Mesendoderm (in vitro differentiated cells): ENCODE data around the gene SPEM3.

Source experiments
- DNase-seq: peaks from one replicate; pipeline ENCODE4 v3.0.0; 2013
- H2AK5ac ChIP-seq: 2 replicates; pipeline ENCODE4 v1.6.1; 2013; ENCODE audit warnings: low read length, inconsistent platforms
- H2BK120ac ChIP-seq: 2 replicates; pipeline ENCODE4 v1.6.1; 2013; ENCODE audit warnings: low read depth, mild to moderate bottlenecking, low read length, moderate library complexity, mixed read lengths
- H2BK15ac ChIP-seq: replicated peaks from 2 replicates; pipeline ENCODE4 v1.6.1; 2013; ENCODE audit warnings: low read depth, mild to moderate bottlenecking, moderate library complexity
- H2BK5ac ChIP-seq: 2 replicates; pipeline ENCODE4 v1.6.1; 2013; ENCODE audit warnings: low read length, inconsistent platforms
- H3K18ac ChIP-seq: 2 replicates; pipeline ENCODE4 v1.6.1; 2013; ENCODE audit warnings: mild to moderate bottlenecking, low read length, mixed read lengths
- H3K23ac ChIP-seq: one replicate; pipeline ENCODE4 v1.6.1; 2013; ENCODE audit warnings: low read length
- H3K27ac ChIP-seq: 2 replicates; pipeline ENCODE4 v1.5.1; 2013; ENCODE audit warnings: low read depth, mild to moderate bottlenecking, inconsistent platforms, low read length, moderate library complexity
- H3K27me3 ChIP-seq: 2 replicates; pipeline ENCODE4 v1.6.1; 2013; ENCODE audit warnings: low read length, control low read depth, mild to moderate bottlenecking, inconsistent platforms; ENCODE audit not compliant: insufficient read depth, poor library complexity
- H3K36me3 ChIP-seq: 2 replicates; pipeline ENCODE4 v1.6.1; 2013; ENCODE audit warnings: low read length, inconsistent platforms; ENCODE audit not compliant: control insufficient read depth, insufficient read depth
- H3K4ac ChIP-seq: one replicate; pipeline ENCODE4 v1.6.1; 2013; ENCODE audit warnings: low read depth, mild to moderate bottlenecking, low read length, moderate library complexity
- H3K4me1 ChIP-seq: 2 replicates; pipeline ENCODE4 v1.6.1; 2013; ENCODE audit warnings: low read depth, low read length, inconsistent platforms; ENCODE audit not compliant: control insufficient read depth
- H3K4me2 ChIP-seq: 2 replicates; pipeline ENCODE4 v1.6.1; 2013; ENCODE audit warnings: low read length
- H3K4me3 ChIP-seq: 2 replicates; pipeline ENCODE4 v1.5.1; 2013; ENCODE audit warnings: mild to moderate bottlenecking, low read length
- H3K56ac ChIP-seq: one replicate; pipeline ENCODE4 v1.6.1; 2013; ENCODE audit warnings: low read length
- H3K79me1 ChIP-seq: 2 replicates; pipeline ENCODE4 v1.6.1; 2013; ENCODE audit warnings: low read length, inconsistent platforms
- H3K79me2 ChIP-seq: 2 replicates; pipeline ENCODE4 v1.6.1; 2013; ENCODE audit warnings: mild to moderate bottlenecking, low read length; ENCODE audit not compliant: control insufficient read depth, insufficient read depth
- H3K9ac ChIP-seq: 2 replicates; pipeline ENCODE4 v1.6.1; 2013; ENCODE audit warnings: low read length, inconsistent platforms
- H4K5ac ChIP-seq: one replicate; pipeline ENCODE4 v1.6.1; 2013; ENCODE audit warnings: low read length
- H4K8ac ChIP-seq: one replicate; pipeline ENCODE4 v1.6.1; 2013; ENCODE audit warnings: low read depth, mild to moderate bottlenecking, control low read depth, low read length, moderate library complexity
- WGBS: extraction: QIAGEN DNeasy Blood & Tissue Kit; methylation state at CpG from one replicate; pipeline ENCODE4 v1.1.7; 2013; ENCODE audit warnings: low lambda C conversion rate, missing lambda C conversion rate; ENCODE audit not compliant: insufficient coverage; ENCODE audit errors: extremely low coverage; 5-methylcytosine and 5-hydroxymethylcytosine counted together

The SPEM3 gene

DNA sequence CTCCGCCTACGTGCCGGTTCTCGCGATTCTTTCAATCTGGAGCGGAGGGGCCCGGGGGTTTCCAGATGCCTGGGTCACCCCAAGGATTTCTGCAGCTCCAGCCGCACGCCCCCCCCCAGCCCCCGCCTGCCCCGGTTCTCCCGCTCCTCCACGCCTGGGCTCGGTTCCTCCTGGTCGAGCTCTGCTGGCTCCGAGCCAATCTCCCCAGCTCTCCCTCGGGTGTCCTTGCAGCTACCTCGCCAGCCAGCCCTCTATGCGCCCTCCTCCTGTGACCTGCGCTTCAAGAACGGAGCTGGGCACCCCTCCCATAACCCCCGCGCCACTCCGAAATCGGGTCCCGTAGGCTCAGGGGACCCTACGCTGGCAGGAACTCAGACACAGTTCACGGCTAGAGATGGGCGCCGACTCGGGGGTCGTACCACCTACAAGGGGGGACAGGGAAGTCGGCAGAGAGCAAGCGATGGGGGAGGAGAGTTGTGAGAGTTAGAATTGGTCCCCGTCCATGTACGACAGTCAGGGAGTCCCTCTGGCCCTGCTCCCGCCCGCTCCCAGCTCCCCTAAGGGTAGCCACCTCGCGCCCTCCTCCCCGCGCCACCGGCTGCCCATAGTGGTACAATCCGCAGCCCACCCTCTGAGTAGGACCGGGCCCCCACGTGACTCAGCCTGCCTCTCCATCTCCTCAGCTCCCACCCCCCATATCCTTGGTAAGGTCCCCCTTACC, 11.6 kb downstream of the SPEM3 start:
- Histone ChIP-seq H4K8ac (peak overlapping the region; percentile 68), H3K27ac (no peak overlapping the region), H3K23ac (no peak overlapping the region), H3K4ac (no peak overlapping the region), H3K56ac (peak overlapping the region; percentile 98), H3K27me3 (peaks cover 9% of the 10 kb centered on the region), H3K4me3 (peak overlapping the region; percentile 87), H3K4me2 (peak overlapping the region; percentile 88), H3K79me1 (no peaks in the 10 kb centered on the region), H2AK5ac (no peak overlapping the region), H3K18ac (peak overlapping the region; percentile 82), H2BK15ac (no peak overlapping the region), H2BK120ac (no peak overlapping the region), H3K79me2 (no peaks in the 10 kb centered on the region), H3K36me3 (no peaks in the 10 kb centered on the region), H3K4me1 (peaks cover 5% of the 10 kb centered on the region), H3K9ac (peak overlapping the region; percentile 96), H2BK5ac (peak overlapping the region; percentile 60), H4K5ac (no peak overlapping the region)
- WGBS, result no CpG with 5 or more reads among the region's 46 CpGs
- peak; percentile 60 for DNase-seq

- H3K79me1 ChIP-seq, result no peaks in the 10 kb centered on the region
- no peaks in the 10 kb centered on the region for H3K79me2 ChIP-seq
- no peaks in the 10 kb centered on the region for H3K36me3 ChIP-seq
- WGBS, result no CpG with 5 or more reads among the region's 12 CpGs
- H4K8ac ChIP-seq, result no peak overlapping the region
- no peak overlapping the region for H2BK120ac ChIP-seq
- no peak overlapping the region for H2AK5ac ChIP-seq
- H3K9ac ChIP-seq, result peak overlapping the region; percentile 96
- H3K4me1 ChIP-seq, result peaks cover 5% of the 10 kb centered on the region
- H3K4ac ChIP-seq, result no peak overlapping the region
- H3K4me3 ChIP-seq, result no peak overlapping the region
- H2BK5ac ChIP-seq, result no peak overlapping the region
- peaks cover 9% of the 10 kb centered on the region for H3K27me3 ChIP-seq
- no peak overlapping the region for H4K5ac ChIP-seq
- H3K23ac ChIP-seq, result no peak overlapping the region
- H3K4me2 ChIP-seq, result peak overlapping the region; percentile 88
- no peak overlapping the region for H3K27ac ChIP-seq
- peak; percentile 71 for DNase-seq
- no peak overlapping the region for H3K18ac ChIP-seq
- no peak overlapping the region for H2BK15ac ChIP-seq
- peak overlapping the region; percentile 98 for H3K56ac ChIP-seq
These were observed 12.2 kb downstream of the SPEM3 start for GRCh38 chr17:7440834-7441195.

DNA sequence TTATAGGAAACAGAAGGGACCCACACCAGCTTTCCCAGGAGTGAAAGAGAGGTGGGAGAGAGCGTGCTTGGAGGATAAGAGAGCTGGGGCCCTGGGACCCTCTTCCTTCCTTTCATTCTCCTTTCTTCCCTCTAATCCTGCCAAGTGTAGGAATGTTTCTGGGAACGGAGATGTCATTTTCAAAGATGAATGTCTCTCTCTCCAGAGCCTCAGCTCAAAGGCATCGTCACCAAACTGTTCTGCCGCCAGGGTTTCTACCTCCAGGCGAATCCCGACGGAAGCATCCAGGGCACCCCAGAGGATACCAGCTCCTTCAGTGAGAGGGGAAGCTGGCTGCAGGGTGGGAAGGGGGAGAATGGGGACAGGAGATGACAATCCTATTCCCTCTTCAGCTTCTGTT, 12.6 kb downstream of the SPEM3 start:
- H3K4me1 ChIP-seq, result peaks cover 5% of the 10 kb centered on the region
- no peak overlapping the region for H3K23ac ChIP-seq
- H4K5ac ChIP-seq, result no peak overlapping the region
- H2AK5ac ChIP-seq, result no peak overlapping the region
- H2BK5ac ChIP-seq, result no peak overlapping the region
- H3K18ac ChIP-seq, result no peak overlapping the region
- H4K8ac ChIP-seq, result no peak overlapping the region
- no peak for DNase-seq
- no peaks in the 10 kb centered on the region for H3K36me3 ChIP-seq
- H3K9ac ChIP-seq, result peak overlapping the region; percentile 8
- H2BK120ac ChIP-seq, result no peak overlapping the region
- H3K4me2 ChIP-seq, result no peak overlapping the region
- peaks cover 9% of the 10 kb centered on the region for H3K27me3 ChIP-seq
- H3K79me2 ChIP-seq, result no peaks in the 10 kb centered on the region
- no CpG with 5 or more reads among the region's 7 CpGs for WGBS
- H3K4me3 ChIP-seq, result no peak overlapping the region
- H3K27ac ChIP-seq, result no peak overlapping the region
- H3K56ac ChIP-seq, result peak overlapping the region; percentile 9
- H2BK15ac ChIP-seq, result no peak overlapping the region
- no peaks in the 10 kb centered on the region for H3K79me1 ChIP-seq
- H3K4ac ChIP-seq, result no peak overlapping the region

DNA sequence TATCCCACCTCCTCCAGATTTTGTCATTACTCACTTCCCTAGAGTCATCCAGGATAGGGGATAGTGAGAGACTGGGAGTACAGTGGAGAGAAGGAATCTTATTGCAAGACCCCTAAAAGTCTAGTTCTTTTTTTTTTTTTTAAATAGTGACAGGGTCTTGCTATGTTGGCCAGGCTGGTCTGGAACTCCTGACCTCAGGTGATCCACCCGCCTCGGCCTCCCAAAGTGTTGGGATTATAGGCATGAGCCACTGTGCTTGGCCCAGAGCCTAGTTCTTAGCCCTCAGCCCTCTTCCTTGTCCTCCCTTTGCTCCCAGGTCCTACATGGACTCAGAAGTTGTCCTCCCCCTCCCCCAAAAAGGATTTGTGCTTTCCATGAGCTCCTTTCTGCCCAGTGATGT, 13.5 kb downstream of the SPEM3 start:
- Histone ChIP-seq H2BK120ac (no peak overlapping the region), H3K4me1 (peaks cover 5% of the 10 kb centered on the region), H3K23ac (no peak overlapping the region), H3K4me2 (no peak overlapping the region), H3K56ac (no peak overlapping the region), H3K9ac (no peak overlapping the region), H3K4ac (no peak overlapping the region), H3K18ac (no peak overlapping the region), H3K27ac (no peak overlapping the region), H3K27me3 (peaks cover 9% of the 10 kb centered on the region), H2BK15ac (no peak overlapping the region), H4K8ac (no peak overlapping the region), H3K79me2 (no peaks in the 10 kb centered on the region), H2BK5ac (no peak overlapping the region), H2AK5ac (no peak overlapping the region), H3K36me3 (no peaks in the 10 kb centered on the region), H3K79me1 (no peaks in the 10 kb centered on the region), H4K5ac (no peak overlapping the region), H3K4me3 (no peak overlapping the region)
- no CpG with 5 or more reads among the region's 2 CpGs for WGBS
- DNase-seq, result no peak

- WGBS, result no CpG with 5 or more reads among the region's 7 CpGs
- Histone ChIP-seq H2BK15ac (no peak overlapping the region), H3K79me1 (no peaks in the 10 kb centered on the region), H3K23ac (no peak overlapping the region), H3K36me3 (no peaks in the 10 kb centered on the region), H4K5ac (no peak overlapping the region), H3K18ac (no peak overlapping the region), H3K4me3 (no peak overlapping the region), H3K27ac (no peak overlapping the region), H3K4me1 (peaks cover 2% of the 10 kb centered on the region), H3K4ac (no peak overlapping the region), H3K56ac (no peak overlapping the region), H3K27me3 (peaks cover 4% of the 10 kb centered on the region), H2BK5ac (no peak overlapping the region), H3K9ac (no peak overlapping the region), H4K8ac (no peak overlapping the region), H2AK5ac (no peak overlapping the region), H3K79me2 (no peaks in the 10 kb centered on the region), H2BK120ac (no peak overlapping the region), H3K4me2 (no peak overlapping the region)
- DNase-seq, result no peak
These were observed 15.1 kb downstream of the SPEM3 start for GRCh38 chr17:7443499-7444485.
